Amygdala (tissue), 56 donors: ENCODE measurements around the gene SPSB4.

Experiments used
- DNase-seq, 56 donors: peaks; one replicate each; lab custom pipeline; 2025; lab: John Stamatoyannopoulos, UW

Gene SPSB4

GRCh38 chr3:141092663-141093062 lies 41.5 kb downstream of the SPSB4 start:
- no peak for DNase-seq

- DNase-seq = peak in 1 of 56 donors; percentile 10
Measured at GRCh38 chr3:141093397-141093796, 42.2 kb downstream of the SPSB4 start.

DNA sequence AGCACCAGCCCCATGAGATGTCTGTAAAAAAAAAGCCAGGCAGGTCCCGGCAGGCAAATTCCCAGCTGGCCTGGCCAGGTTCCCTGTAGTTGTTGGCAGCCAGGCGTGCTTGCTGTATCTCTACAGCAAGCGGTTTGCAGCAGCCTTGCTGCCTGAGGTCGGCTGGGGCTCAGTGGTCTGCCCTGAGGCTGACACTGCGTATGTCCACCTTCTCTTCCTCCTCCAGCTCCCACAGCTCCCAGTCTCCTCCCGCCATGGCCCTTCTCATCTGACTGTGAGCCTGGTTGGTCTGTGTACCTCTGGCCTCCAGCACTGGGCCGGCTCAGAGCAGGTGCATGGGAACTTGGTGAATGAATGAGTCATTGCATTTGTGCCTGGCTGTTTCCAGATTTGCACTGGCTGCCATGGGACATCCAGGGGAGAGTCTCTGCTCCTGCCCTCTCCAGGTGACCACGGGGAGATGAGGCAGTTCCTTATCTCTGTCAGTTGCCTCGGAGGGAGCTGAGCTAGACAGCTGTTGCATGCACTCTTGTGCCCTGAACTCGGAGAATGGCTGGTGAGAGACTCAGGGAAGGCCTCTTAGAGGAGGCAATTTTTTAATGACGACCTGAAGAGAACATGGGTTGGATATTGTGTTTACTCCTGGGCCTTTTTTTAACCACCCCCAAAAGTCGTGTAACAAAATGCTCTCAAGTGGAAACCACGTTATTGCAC lies 43.0 kb downstream of the SPSB4 start:
- DNase-seq = peak in 8 of 56 donors; percentile 5 to 41 (median 14)

GRCh38 chr3:141094790-141095545 lies 43.8 kb downstream of the SPSB4 start:
- DNase-seq = peak in 11 of 56 donors; percentile 6 to 52 (median 19)

- DNase-seq = no peak
Measured at GRCh38 chr3:141095546-141095937, 44.4 kb downstream of the SPSB4 start.

DNA sequence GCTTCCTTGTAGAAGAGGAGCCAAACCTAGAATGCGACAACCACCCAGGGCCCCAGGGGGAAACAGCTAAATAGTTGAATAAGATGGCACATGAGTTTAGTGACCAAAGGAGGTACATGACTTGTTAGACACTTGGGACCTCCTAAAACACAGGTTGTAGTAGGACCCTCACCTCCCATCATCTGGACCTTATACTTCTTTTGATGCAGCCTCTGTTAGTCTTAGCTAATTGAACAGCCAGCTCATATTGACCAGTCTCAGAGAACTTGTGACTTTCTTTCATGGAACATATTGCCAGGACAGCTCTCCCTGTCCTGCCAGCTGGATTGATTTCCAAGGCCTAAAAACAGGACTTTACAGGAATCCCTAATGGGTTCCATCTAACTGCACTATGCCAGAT lies 45.0 kb downstream of the SPSB4 start:
- no peak for DNase-seq

DNA sequence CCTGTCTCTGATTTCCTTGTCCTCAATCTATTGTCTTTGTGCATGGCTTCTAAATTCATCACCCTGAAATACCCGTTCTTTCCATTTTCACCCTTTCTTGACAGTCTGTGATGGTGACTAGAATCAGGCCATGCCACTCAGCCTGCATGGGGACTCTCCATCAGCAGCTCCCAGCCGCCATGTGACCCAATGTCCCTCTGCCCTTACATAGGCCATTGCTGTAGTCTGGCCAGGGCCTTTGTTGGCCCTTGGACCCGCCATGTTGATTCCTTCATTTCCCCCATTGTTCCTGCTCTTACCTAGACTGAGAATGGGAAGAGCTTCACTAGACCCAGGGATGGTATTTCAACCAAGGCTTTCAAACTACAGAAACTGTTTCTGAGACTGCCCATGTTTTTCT lies 45.8 kb downstream of the SPSB4 start:
- DNase-seq = no peak

DNA sequence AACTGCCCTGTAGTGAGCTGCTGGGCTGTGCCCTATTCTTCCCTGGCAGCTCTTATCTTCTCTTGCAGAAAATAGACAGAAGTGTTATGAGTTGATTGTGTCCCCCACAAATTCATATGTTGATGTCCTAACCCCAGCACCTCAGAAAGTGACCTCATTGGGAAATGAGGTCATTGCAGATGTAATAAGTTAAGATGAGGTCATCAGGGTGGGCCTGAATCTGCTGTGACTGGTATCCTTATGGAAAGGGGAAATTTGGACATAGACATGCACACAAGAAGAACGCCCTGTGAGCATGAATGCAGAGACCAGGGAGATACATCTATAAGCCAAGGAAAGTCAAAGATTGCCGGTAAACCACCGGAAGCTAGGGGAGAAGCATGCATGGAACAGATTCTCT lies 49.0 kb downstream of the SPSB4 start:
- DNase-seq = no peak

DNA sequence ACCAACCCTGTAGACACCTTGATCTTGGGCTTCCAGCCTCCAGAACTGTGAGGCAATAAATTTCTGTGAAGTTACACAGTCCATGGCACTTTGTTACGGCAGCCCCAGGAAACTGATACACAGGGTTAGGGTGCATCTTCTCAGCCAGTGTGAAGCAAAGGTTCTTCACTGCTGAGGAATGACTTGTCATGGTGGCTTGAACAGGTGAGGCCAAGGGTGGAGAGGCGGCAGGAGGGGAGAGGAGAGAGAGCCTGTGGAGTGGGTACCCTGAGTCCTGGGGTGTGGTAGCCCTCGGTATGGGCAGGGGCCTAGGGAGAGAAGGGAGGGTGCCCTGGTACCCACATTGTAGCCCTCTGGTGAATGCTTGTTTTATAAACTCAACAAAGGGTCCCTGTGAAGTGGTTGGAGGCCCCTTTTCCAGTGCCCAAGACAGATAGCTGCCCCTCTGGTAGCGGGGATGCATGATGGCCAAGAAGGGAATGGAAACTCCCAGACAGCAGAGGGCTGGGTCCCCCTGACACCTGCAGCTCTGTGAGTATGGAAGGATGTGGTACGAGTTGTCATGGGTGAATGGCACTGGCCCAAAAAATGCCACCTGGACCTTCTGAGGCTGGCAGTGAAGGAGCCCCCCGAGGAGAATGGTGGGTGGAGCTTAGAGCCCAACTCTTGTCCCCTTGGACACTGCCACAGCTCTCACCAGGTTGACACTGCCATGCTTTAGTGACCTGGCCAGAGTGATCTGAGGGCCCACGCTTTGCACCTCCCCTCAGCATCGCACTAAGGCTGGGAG lies 49.6 kb downstream of the SPSB4 start:
- no peak for DNase-seq

GRCh38 chr3:141102372-141102771 lies 51.2 kb downstream of the SPSB4 start:
- no peak for DNase-seq

- DNase-seq = no peak
Measured at GRCh38 chr3:141103067-141103466, 51.9 kb downstream of the SPSB4 start.

GRCh38 chr3:141103503-141103902 lies 52.4 kb downstream of the SPSB4 start:
- no peak for DNase-seq

DNA sequence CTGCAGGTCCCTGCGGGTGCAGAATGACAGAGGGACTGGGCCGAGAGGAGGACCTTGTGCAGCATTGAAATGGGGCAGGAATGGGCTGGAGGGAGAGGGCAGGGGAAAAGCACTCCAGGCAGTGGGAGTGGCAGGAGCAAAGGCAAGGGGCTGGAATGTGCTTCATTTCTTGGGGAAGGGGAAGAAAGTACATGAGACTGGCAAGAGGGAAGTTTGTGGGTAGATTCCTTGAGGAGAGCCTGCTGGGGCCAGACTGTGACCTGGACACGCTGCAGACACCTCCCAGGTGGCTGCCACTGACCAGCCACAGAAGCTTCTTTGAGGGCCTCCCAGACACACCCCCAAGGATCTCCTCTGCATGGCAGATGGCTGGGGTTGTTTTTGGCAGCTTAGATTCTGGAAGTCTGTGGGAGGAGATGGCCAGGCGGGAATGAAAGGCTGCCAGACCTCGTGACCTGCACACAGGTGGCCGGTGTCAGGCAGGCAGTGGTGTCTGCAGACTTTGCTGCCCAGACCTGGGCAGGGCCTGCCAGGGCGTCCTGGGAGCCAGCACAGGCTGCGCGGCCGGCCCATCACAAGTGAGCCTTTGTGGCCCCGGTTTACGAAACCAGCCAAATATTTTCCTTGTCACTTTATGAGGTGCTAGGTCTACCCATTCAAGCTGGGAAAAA lies 53.1 kb downstream of the SPSB4 start:
- DNase-seq = peak in 1 of 56 donors; percentile 9

GRCh38 chr3:141105828-141106628 lies 54.9 kb downstream of the SPSB4 start:
- DNase-seq = peak in 31 of 56 donors; percentile 4 to 86 (median 35)

- DNase-seq = no peak
Measured at GRCh38 chr3:141106842-141107241, 55.7 kb downstream of the SPSB4 start.

DNA sequence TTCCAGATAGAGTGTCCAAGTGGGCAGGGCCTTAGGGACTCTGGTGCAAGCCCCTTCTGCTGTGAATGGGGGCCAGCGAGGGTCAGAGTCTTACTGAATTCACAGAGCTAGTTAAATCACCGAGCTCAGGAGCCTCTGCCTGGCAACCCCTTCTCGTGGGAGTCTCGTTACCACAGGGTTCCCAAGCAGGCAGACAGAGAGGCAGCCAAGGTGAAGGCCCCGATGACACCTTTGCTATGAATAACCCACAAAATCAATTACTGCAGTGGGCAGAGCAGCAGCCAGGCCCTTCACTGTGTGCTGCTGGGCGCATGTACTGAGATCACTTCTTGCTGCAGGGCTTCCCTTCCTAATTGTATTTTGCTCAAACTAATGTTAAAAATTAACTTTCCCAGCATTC lies 56.9 kb downstream of the SPSB4 start:
- DNase-seq = no peak

GRCh38 chr3:141109751-141110150 lies 58.6 kb downstream of the SPSB4 start:
- no peak for DNase-seq

DNA sequence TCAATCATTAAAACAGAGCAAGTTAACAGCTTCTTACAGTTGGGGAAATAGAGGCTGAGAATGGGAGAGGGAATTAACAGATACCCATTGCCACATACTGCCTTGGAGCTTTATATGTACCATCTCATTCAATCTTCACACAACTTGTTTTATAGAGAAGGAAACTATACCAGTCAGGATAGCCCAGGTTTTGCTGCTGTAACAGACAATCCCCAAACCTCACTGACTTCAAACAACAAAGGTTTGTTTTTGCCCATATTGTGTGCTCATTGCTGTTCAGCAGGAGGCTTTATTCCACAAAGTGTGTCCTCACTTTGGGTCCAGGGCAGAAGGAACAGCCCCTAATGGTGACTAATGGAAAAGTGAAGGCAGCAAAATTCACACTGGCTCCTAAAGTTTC lies 59.2 kb downstream of the SPSB4 start:
- DNase-seq = no peak

DNA sequence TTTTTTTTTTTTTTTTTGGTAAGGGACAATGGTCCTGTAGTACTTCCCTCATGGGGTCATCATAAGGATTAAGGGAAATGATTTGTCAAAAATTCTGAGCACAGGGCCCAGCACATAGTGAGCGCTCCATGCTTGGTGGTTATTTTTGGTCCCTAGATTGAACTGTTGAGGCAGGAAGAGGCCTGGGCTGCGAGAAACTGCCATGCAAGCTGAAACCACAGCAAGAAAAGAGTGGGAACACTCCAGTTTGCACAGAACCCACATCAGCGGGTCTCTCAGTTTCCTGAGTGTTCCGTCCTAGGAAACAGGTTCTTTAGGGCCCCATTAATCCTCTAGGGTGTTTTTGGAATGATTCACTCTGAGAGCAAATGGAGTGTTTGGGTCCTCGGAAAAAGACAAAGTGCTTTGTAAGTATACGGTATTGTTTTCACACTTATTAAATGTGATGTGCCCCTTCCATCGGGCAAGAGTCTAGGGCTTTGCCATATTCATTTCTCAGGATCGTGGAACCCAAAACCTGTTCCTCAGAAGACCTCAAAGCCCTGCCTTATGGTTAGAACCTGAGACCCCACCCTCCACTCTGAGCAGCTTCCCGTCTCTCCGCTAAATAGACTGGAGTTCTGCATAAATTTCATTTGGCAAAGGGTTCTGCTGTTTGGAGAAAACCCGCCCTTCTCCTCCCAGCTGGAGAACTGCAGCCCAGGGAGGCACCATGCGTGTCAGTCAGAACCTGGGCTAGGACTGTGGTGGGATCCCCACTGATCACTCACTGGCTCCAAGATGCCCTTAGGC lies 60.4 kb downstream of the SPSB4 start:
- no peak for DNase-seq
